ENCODE results near the gene TEX51.

Gene TEX51

GRCh38 chr2:126921066-126921465, 22.4 kb downstream of the TEX51 start:
- no peak for DNase-seq
- no peaks in the 10 kb centered on the region for H3K36me3 ChIP-seq (ENCODE audit: control insufficient read depth, insufficient read depth, low read length)
- no peak overlapping the region for H3K27ac ChIP-seq (ENCODE audit: insufficient read depth, low read length, poor library complexity, severe bottlenecking)
- H3K27me3 ChIP-seq (replicated peaks; ENCODE audit: control insufficient read depth, insufficient read depth, low read length, poor library complexity, severe bottlenecking): no peaks in the 10 kb centered on the region
- H3K4me3 ChIP-seq (ENCODE audit: insufficient read depth, low read depth, low read length, poor library complexity, severe bottlenecking): no peak overlapping the region
- no peaks in the 10 kb centered on the region for H3K9me3 ChIP-seq (ENCODE audit: control insufficient read depth, low read length)
- H3K4me1 ChIP-seq (ENCODE audit: control insufficient read depth, insufficient read depth, low read length, poor library complexity, severe bottlenecking): no peaks in the 10 kb centered on the region

GRCh38 chr2:126930970-126931590, 32.4 kb downstream of the TEX51 start:
- H3K4me3 ChIP-seq (ENCODE audit: insufficient read depth, low read depth, low read length, poor library complexity, severe bottlenecking): no peak overlapping the region
- H3K9me3 ChIP-seq (ENCODE audit: control insufficient read depth, low read length): no peaks in the 10 kb centered on the region
- no peaks in the 10 kb centered on the region for H3K4me1 ChIP-seq (ENCODE audit: control insufficient read depth, insufficient read depth, low read length, poor library complexity, severe bottlenecking)
- no peak overlapping the region for H3K27ac ChIP-seq (ENCODE audit: insufficient read depth, low read length, poor library complexity, severe bottlenecking)
- no peaks in the 10 kb centered on the region for H3K27me3 ChIP-seq (replicated peaks; ENCODE audit: control insufficient read depth, insufficient read depth, low read length, poor library complexity, severe bottlenecking)
- no peaks in the 10 kb centered on the region for H3K36me3 ChIP-seq (ENCODE audit: control insufficient read depth, insufficient read depth, low read length)
- no peak for DNase-seq

- H3K4me1 ChIP-seq (ENCODE audit: control insufficient read depth, insufficient read depth, low read length, poor library complexity, severe bottlenecking): no peaks in the 10 kb centered on the region
- no peak for DNase-seq
Measured at GRCh38 chr2:126932529-126932928, 33.8 kb downstream of the TEX51 start.

GRCh38 chr2:126932966-126933710, 34.4 kb downstream of the TEX51 start:
- no peak for DNase-seq
- Histone ChIP-seq H3K4me3 (ENCODE audit: insufficient read depth, low read depth, low read length, poor library complexity, severe bottlenecking) (no peak overlapping the region), H3K27ac (ENCODE audit: insufficient read depth, low read length, poor library complexity, severe bottlenecking) (no peak overlapping the region), H3K36me3 (ENCODE audit: control insufficient read depth, insufficient read depth, low read length) (no peaks in the 10 kb centered on the region), H3K9me3 (ENCODE audit: control insufficient read depth, low read length) (no peaks in the 10 kb centered on the region), H3K27me3 (replicated peaks; ENCODE audit: control insufficient read depth, insufficient read depth, low read length, poor library complexity, severe bottlenecking) (no peaks in the 10 kb centered on the region), H3K4me1 (ENCODE audit: control insufficient read depth, insufficient read depth, low read length, poor library complexity, severe bottlenecking) (no peaks in the 10 kb centered on the region)

More at GRCh38 chr2:126932529-126932928, 33.8 kb downstream of the TEX51 start:
- no peak overlapping the region for H3K27ac ChIP-seq (ENCODE audit: insufficient read depth, low read length, poor library complexity, severe bottlenecking)
- H3K4me3 ChIP-seq (ENCODE audit: insufficient read depth, low read depth, low read length, poor library complexity, severe bottlenecking): no peak overlapping the region
- H3K9me3 ChIP-seq (ENCODE audit: control insufficient read depth, low read length): no peaks in the 10 kb centered on the region
- no peaks in the 10 kb centered on the region for H3K36me3 ChIP-seq (ENCODE audit: control insufficient read depth, insufficient read depth, low read length)
- H3K27me3 ChIP-seq (replicated peaks; ENCODE audit: control insufficient read depth, insufficient read depth, low read length, poor library complexity, severe bottlenecking): no peaks in the 10 kb centered on the region

- no peaks in the 10 kb centered on the region for H3K4me1 ChIP-seq (ENCODE audit: control insufficient read depth, insufficient read depth, low read length, poor library complexity, severe bottlenecking)
- H3K9me3 ChIP-seq (ENCODE audit: control insufficient read depth, low read length): no peaks in the 10 kb centered on the region
- no peak for DNase-seq
- no peaks in the 10 kb centered on the region for H3K36me3 ChIP-seq (ENCODE audit: control insufficient read depth, insufficient read depth, low read length)
- no peaks in the 10 kb centered on the region for H3K27me3 ChIP-seq (replicated peaks; ENCODE audit: control insufficient read depth, insufficient read depth, low read length, poor library complexity, severe bottlenecking)
- H3K27ac ChIP-seq (ENCODE audit: insufficient read depth, low read length, poor library complexity, severe bottlenecking): no peak overlapping the region
- H3K4me3 ChIP-seq (ENCODE audit: insufficient read depth, low read depth, low read length, poor library complexity, severe bottlenecking): no peak overlapping the region
Measured at GRCh38 chr2:126933711-126934091, 35.0 kb downstream of the TEX51 start.

GRCh38 chr2:126934809-126935208, 36.1 kb downstream of the TEX51 start:
- H3K4me3 ChIP-seq (ENCODE audit: insufficient read depth, low read depth, low read length, poor library complexity, severe bottlenecking): no peak overlapping the region
- DNase-seq: no peak
- H3K27ac ChIP-seq (ENCODE audit: insufficient read depth, low read length, poor library complexity, severe bottlenecking): no peak overlapping the region
- H3K4me1 ChIP-seq (ENCODE audit: control insufficient read depth, insufficient read depth, low read length, poor library complexity, severe bottlenecking): no peaks in the 10 kb centered on the region
- no peaks in the 10 kb centered on the region for H3K27me3 ChIP-seq (replicated peaks; ENCODE audit: control insufficient read depth, insufficient read depth, low read length, poor library complexity, severe bottlenecking)
- no peaks in the 10 kb centered on the region for H3K36me3 ChIP-seq (ENCODE audit: control insufficient read depth, insufficient read depth, low read length)
- no peaks in the 10 kb centered on the region for H3K9me3 ChIP-seq (ENCODE audit: control insufficient read depth, low read length)

GRCh38 chr2:126935774-126936173, 37.1 kb downstream of the TEX51 start:
- Histone ChIP-seq H3K4me3 (ENCODE audit: insufficient read depth, low read depth, low read length, poor library complexity, severe bottlenecking) (no peak overlapping the region), H3K4me1 (ENCODE audit: control insufficient read depth, insufficient read depth, low read length, poor library complexity, severe bottlenecking) (no peaks in the 10 kb centered on the region), H3K27me3 (replicated peaks; ENCODE audit: control insufficient read depth, insufficient read depth, low read length, poor library complexity, severe bottlenecking) (no peaks in the 10 kb centered on the region), H3K9me3 (ENCODE audit: control insufficient read depth, low read length) (no peaks in the 10 kb centered on the region), H3K36me3 (ENCODE audit: control insufficient read depth, insufficient read depth, low read length) (no peaks in the 10 kb centered on the region), H3K27ac (ENCODE audit: insufficient read depth, low read length, poor library complexity, severe bottlenecking) (no peak overlapping the region)
- DNase-seq: no peak

- Histone ChIP-seq H3K4me3 (ENCODE audit: insufficient read depth, low read depth, low read length, poor library complexity, severe bottlenecking) (no peak overlapping the region), H3K9me3 (ENCODE audit: control insufficient read depth, low read length) (no peaks in the 10 kb centered on the region), H3K27me3 (replicated peaks; ENCODE audit: control insufficient read depth, insufficient read depth, low read length, poor library complexity, severe bottlenecking) (no peaks in the 10 kb centered on the region), H3K36me3 (ENCODE audit: control insufficient read depth, insufficient read depth, low read length) (no peaks in the 10 kb centered on the region), H3K27ac (ENCODE audit: insufficient read depth, low read length, poor library complexity, severe bottlenecking) (no peak overlapping the region), H3K4me1 (ENCODE audit: control insufficient read depth, insufficient read depth, low read length, poor library complexity, severe bottlenecking) (no peaks in the 10 kb centered on the region)
- DNase-seq: no peak
Measured at GRCh38 chr2:126936219-126936723, 37.6 kb downstream of the TEX51 start.

- DNase-seq: no peak
- Histone ChIP-seq H3K27me3 (replicated peaks; ENCODE audit: control insufficient read depth, insufficient read depth, low read length, poor library complexity, severe bottlenecking) (no peaks in the 10 kb centered on the region), H3K36me3 (ENCODE audit: control insufficient read depth, insufficient read depth, low read length) (no peaks in the 10 kb centered on the region), H3K9me3 (ENCODE audit: control insufficient read depth, low read length) (peaks cover 7% of the 10 kb centered on the region), H3K4me1 (ENCODE audit: control insufficient read depth, insufficient read depth, low read length, poor library complexity, severe bottlenecking) (no peaks in the 10 kb centered on the region), H3K4me3 (ENCODE audit: insufficient read depth, low read depth, low read length, poor library complexity, severe bottlenecking) (no peak overlapping the region), H3K27ac (ENCODE audit: insufficient read depth, low read length, poor library complexity, severe bottlenecking) (no peak overlapping the region)
Measured at GRCh38 chr2:126940331-126940730, 41.6 kb downstream of the TEX51 start.

GRCh38 chr2:126942427-126943203, 43.9 kb downstream of the TEX51 start:
- no peaks in the 10 kb centered on the region for H3K4me1 ChIP-seq (ENCODE audit: control insufficient read depth, insufficient read depth, low read length, poor library complexity, severe bottlenecking)
- H3K27ac ChIP-seq (ENCODE audit: insufficient read depth, low read length, poor library complexity, severe bottlenecking): no peak overlapping the region
- peaks cover 7% of the 10 kb centered on the region for H3K9me3 ChIP-seq (ENCODE audit: control insufficient read depth, low read length)
- H3K36me3 ChIP-seq (ENCODE audit: control insufficient read depth, insufficient read depth, low read length): no peaks in the 10 kb centered on the region
- H3K27me3 ChIP-seq (replicated peaks; ENCODE audit: control insufficient read depth, insufficient read depth, low read length, poor library complexity, severe bottlenecking): no peaks in the 10 kb centered on the region
- H3K4me3 ChIP-seq (ENCODE audit: insufficient read depth, low read depth, low read length, poor library complexity, severe bottlenecking): no peak overlapping the region
- DNase-seq: no peak
